ENCODE data around the gene AICDA.
"Not testable (repeated sequence)": the region's sequence is repeated elsewhere in the genome, so short reads cannot be mapped to it uniquely, and the experiment has no call there.

Gene AICDA

GRCh38 chr12:8589679-8590078, 23.0 kb downstream of the AICDA start:
- Histone ChIP-seq H2BK5ac (ENCODE audit: low read length) (no peak overlapping the region), H3K4me2 (ENCODE audit: insufficient read depth, low read length, poor library complexity, severe bottlenecking) (no peak overlapping the region), H3K14ac (ENCODE audit: low read length) (no peak overlapping the region), H3K4me3 (ENCODE audit: low read length in 2 of 2) (no peak overlapping the region), H2AK5ac (ENCODE audit: low read depth, low read length) (no peak overlapping the region), H3K36me3 (replicated peaks in 1 of 2; ENCODE audit: control insufficient read depth in 2 of 2, insufficient read depth in 2 of 2, low read length in 2 of 2) (no peaks in the 10 kb centered on the region), H3K27me3 (ENCODE audit: control insufficient read depth in 3 of 3, insufficient read depth in 3 of 3, low read depth in 1 of 3, low read length in 3 of 3) (no peaks in the 10 kb centered on the region), H2BK15ac (ENCODE audit: low read length) (no peak overlapping the region), H3K9me3 (replicated peaks in 1 of 2; ENCODE audit: control insufficient read depth in 2 of 2, insufficient read depth in 1 of 2, low read depth in 1 of 2, low read length in 2 of 2) (no peaks in the 10 kb centered on the region), H2AFZ (ENCODE audit: low read length) (no peak overlapping the region), H3K18ac (ENCODE audit: low read length) (no peak overlapping the region), H2BK120ac (ENCODE audit: low read depth, low read length) (no peak overlapping the region), H3K23ac (ENCODE audit: low read depth, low read length, poor library complexity) (no peak overlapping the region), H4K8ac (ENCODE audit: low read depth, low read length) (no peak overlapping the region), H2BK12ac (ENCODE audit: low read length) (no peak overlapping the region), H3K79me1 (ENCODE audit: low read depth, low read length) (no peaks in the 10 kb centered on the region), H3K4ac (ENCODE audit: low read length) (no peak overlapping the region), H4K91ac (ENCODE audit: low read depth, low read length, poor library complexity) (no peak overlapping the region), H3K4me1 (ENCODE audit: control insufficient read depth in 2 of 2, insufficient read depth in 1 of 2, low read depth in 1 of 2, low read length in 2 of 2) (no peaks in the 10 kb centered on the region), H3K27ac (replicated peaks; ENCODE audit: low read length) (no peak overlapping the region), H3K9ac (ENCODE audit: low read depth, low read length, poor library complexity) (no peak overlapping the region)
- whole genome bisulfite sequencing, 2 donors (ENCODE audit: extremely low coverage in 2 of 2, insufficient read length in 2 of 2, insufficient replicate concordance in 1 of 2) = no CpG with 5 or more reads among the region's 7 CpGs
- DNase-seq (ENCODE audit: low spot score) = no peak

GRCh38 chr12:8584478-8584877, 28.2 kb downstream of the AICDA start:
- not testable (repeated sequence) for H3K4me2 ChIP-seq (ENCODE audit: insufficient read depth, low read length, poor library complexity, severe bottlenecking); H3K4ac ChIP-seq (ENCODE audit: low read length); H2AK5ac ChIP-seq (ENCODE audit: low read depth, low read length); H3K14ac ChIP-seq (ENCODE audit: low read length); H3K36me3 ChIP-seq (replicated peaks in 1 of 2; ENCODE audit: control insufficient read depth in 2 of 2, insufficient read depth in 2 of 2, low read length in 2 of 2); H3K9me3 ChIP-seq (replicated peaks in 1 of 2; ENCODE audit: control insufficient read depth in 2 of 2, insufficient read depth in 1 of 2, low read depth in 1 of 2, low read length in 2 of 2); H2BK15ac ChIP-seq (ENCODE audit: low read length); DNase-seq (ENCODE audit: low spot score); H2BK5ac ChIP-seq (ENCODE audit: low read length); H2AFZ ChIP-seq (ENCODE audit: low read length); H3K27ac ChIP-seq (replicated peaks; ENCODE audit: low read length); H3K27me3 ChIP-seq (ENCODE audit: control insufficient read depth in 3 of 3, insufficient read depth in 3 of 3, low read depth in 1 of 3, low read length in 3 of 3); H3K9ac ChIP-seq (ENCODE audit: low read depth, low read length, poor library complexity); H2BK12ac ChIP-seq (ENCODE audit: low read length); H3K23ac ChIP-seq (ENCODE audit: low read depth, low read length, poor library complexity); H3K4me1 ChIP-seq (ENCODE audit: control insufficient read depth in 2 of 2, insufficient read depth in 1 of 2, low read depth in 1 of 2, low read length in 2 of 2); H4K8ac ChIP-seq (ENCODE audit: low read depth, low read length); H3K79me1 ChIP-seq (ENCODE audit: low read depth, low read length); H4K91ac ChIP-seq (ENCODE audit: low read depth, low read length, poor library complexity); H2BK120ac ChIP-seq (ENCODE audit: low read depth, low read length); H3K18ac ChIP-seq (ENCODE audit: low read length); H3K4me3 ChIP-seq (ENCODE audit: low read length in 2 of 2)
- no CpG with 5 or more reads among the region's 13 CpGs for WGBS, 2 donors (ENCODE audit: extremely low coverage in 2 of 2, insufficient read length in 2 of 2, insufficient replicate concordance in 1 of 2)

- Histone ChIP-seq H2BK120ac (ENCODE audit: low read depth, low read length) (no peak overlapping the region), H2BK12ac (ENCODE audit: low read length) (no peak overlapping the region), H3K9me3 (replicated peaks in 1 of 2; ENCODE audit: control insufficient read depth in 2 of 2, insufficient read depth in 1 of 2, low read depth in 1 of 2, low read length in 2 of 2) (no peaks in the 10 kb centered on the region), H2BK5ac (ENCODE audit: low read length) (no peak overlapping the region), H3K79me1 (ENCODE audit: low read depth, low read length) (no peaks in the 10 kb centered on the region), H4K91ac (ENCODE audit: low read depth, low read length, poor library complexity) (no peak overlapping the region), H3K4me3 (ENCODE audit: low read length in 2 of 2) (no peak overlapping the region), H3K9ac (ENCODE audit: low read depth, low read length, poor library complexity) (no peak overlapping the region), H3K4ac (ENCODE audit: low read length) (no peak overlapping the region), H2AK5ac (ENCODE audit: low read depth, low read length) (no peak overlapping the region), H4K8ac (ENCODE audit: low read depth, low read length) (no peak overlapping the region), H3K4me1 (ENCODE audit: control insufficient read depth in 2 of 2, insufficient read depth in 1 of 2, low read depth in 1 of 2, low read length in 2 of 2) (peaks cover 0 to 2% of the 10 kb centered on the region in 2 donors), H3K18ac (ENCODE audit: low read length) (no peak overlapping the region), H3K23ac (ENCODE audit: low read depth, low read length, poor library complexity) (no peak overlapping the region), H3K14ac (ENCODE audit: low read length) (no peak overlapping the region), H3K27ac (replicated peaks; ENCODE audit: low read length) (no peak overlapping the region), H3K27me3 (ENCODE audit: control insufficient read depth in 3 of 3, insufficient read depth in 3 of 3, low read depth in 1 of 3, low read length in 3 of 3) (no peaks in the 10 kb centered on the region), H2BK15ac (ENCODE audit: low read length) (no peak overlapping the region), H2AFZ (ENCODE audit: low read length) (no peak overlapping the region), H3K4me2 (ENCODE audit: insufficient read depth, low read length, poor library complexity, severe bottlenecking) (no peak overlapping the region), H3K36me3 (replicated peaks in 1 of 2; ENCODE audit: control insufficient read depth in 2 of 2, insufficient read depth in 2 of 2, low read length in 2 of 2) (no peaks in the 10 kb centered on the region)
- WGBS, 2 donors (ENCODE audit: extremely low coverage in 2 of 2, insufficient read length in 2 of 2, insufficient replicate concordance in 1 of 2) = no CpG with 5 or more reads among the region's 7 CpGs
- no peak for DNase-seq (ENCODE audit: low spot score)
Measured at GRCh38 chr12:8584004-8584403, 28.7 kb downstream of the AICDA start.

- Histone ChIP-seq H3K9me3 (replicated peaks in 1 of 2; ENCODE audit: control insufficient read depth in 2 of 2, insufficient read depth in 1 of 2, low read depth in 1 of 2, low read length in 2 of 2) (no peaks in the 10 kb centered on the region), H2BK120ac (ENCODE audit: low read depth, low read length) (no peak overlapping the region), H2AK5ac (ENCODE audit: low read depth, low read length) (no peak overlapping the region), H3K27ac (replicated peaks; ENCODE audit: low read length) (no peak overlapping the region), H3K36me3 (replicated peaks in 1 of 2; ENCODE audit: control insufficient read depth in 2 of 2, insufficient read depth in 2 of 2, low read length in 2 of 2) (no peaks in the 10 kb centered on the region), H3K4me3 (ENCODE audit: low read length in 2 of 2) (no peak overlapping the region), H3K18ac (ENCODE audit: low read length) (no peak overlapping the region), H3K27me3 (ENCODE audit: control insufficient read depth in 3 of 3, insufficient read depth in 3 of 3, low read depth in 1 of 3, low read length in 3 of 3) (peaks cover 0 to 3% (median 0%) of the 10 kb centered on the region in 3 experiments), H2BK12ac (ENCODE audit: low read length) (no peak overlapping the region), H3K4ac (ENCODE audit: low read length) (no peak overlapping the region), H4K91ac (ENCODE audit: low read depth, low read length, poor library complexity) (no peak overlapping the region), H3K4me1 (ENCODE audit: control insufficient read depth in 2 of 2, insufficient read depth in 1 of 2, low read depth in 1 of 2, low read length in 2 of 2) (peaks cover 0 to 2% of the 10 kb centered on the region in 2 donors), H2AFZ (ENCODE audit: low read length) (no peak overlapping the region), H2BK15ac (ENCODE audit: low read length) (no peak overlapping the region), H3K9ac (ENCODE audit: low read depth, low read length, poor library complexity) (no peak overlapping the region), H3K14ac (ENCODE audit: low read length) (no peak overlapping the region), H4K8ac (ENCODE audit: low read depth, low read length) (no peak overlapping the region), H3K23ac (ENCODE audit: low read depth, low read length, poor library complexity) (no peak overlapping the region), H2BK5ac (ENCODE audit: low read length) (no peak overlapping the region), H3K4me2 (ENCODE audit: insufficient read depth, low read length, poor library complexity, severe bottlenecking) (no peak overlapping the region), H3K79me1 (ENCODE audit: low read depth, low read length) (no peaks in the 10 kb centered on the region)
- WGBS, 2 donors (ENCODE audit: extremely low coverage in 2 of 2, insufficient read length in 2 of 2, insufficient replicate concordance in 1 of 2) = no CpG with 5 or more reads among the region's 9 CpGs
- no peak for DNase-seq (ENCODE audit: low spot score)
Measured at GRCh38 chr12:8581098-8581784, 31.4 kb downstream of the AICDA start.
